ENCODE results near the gene EML5. TPM values are rescaled to one million over a fixed set of nuclear protein-coding genes. Genes with fewer than 3 reads are reported as not detected.
A peak's percentile ranks its signal among the peaks of the same experiment; 100 is the strongest.

Gene EML5
- total RNA-seq, 1 experiment from 2014 or later = 0.66 TPM

DNA sequence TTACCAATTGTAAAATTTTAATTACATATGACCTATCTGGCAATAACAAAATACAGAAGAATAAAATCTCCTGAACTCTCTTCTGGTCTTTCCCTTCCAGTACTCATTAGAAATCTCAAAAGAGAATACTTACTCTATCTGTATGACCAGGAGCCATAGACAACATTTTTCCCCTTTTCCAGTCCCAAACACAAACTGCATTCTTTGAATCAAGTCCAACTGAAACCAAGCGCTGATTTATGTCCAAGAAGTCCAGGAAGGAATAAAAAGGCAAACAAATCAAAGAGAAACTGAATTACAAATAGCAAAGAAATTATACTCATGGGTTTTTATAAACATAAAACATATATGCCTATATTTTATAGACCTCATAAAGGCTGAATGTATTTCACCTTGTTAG lies 46.7 kb downstream of the EML5 start:
- no TSS peak for BruUV-seq (replicated peaks)
- ATAC-seq (no peak), DNase-seq (peak; percentile 28)
- POLR2A ChIA-PET (ENCODE audit: unreplicated experiment) = no interaction called here
- Histone ChIP-seq H3F3A (ENCODE audit: low read length, unreplicated experiment) (peaks cover 7% of the 10 kb centered on the region), H3K4me1 (ENCODE audit: insufficient read depth, low read length) (peaks cover 25% of the 10 kb centered on the region), H3K4me3 (ENCODE audit: low read length) (no peak overlapping the region), H3K27me3 (ENCODE audit: low read length) (no peaks in the 10 kb centered on the region), H3K36me3 (ENCODE audit: low read depth, low read length) (no peaks in the 10 kb centered on the region), H3K9ac (ENCODE audit: low read length) (no peak overlapping the region), H3K4me2 (ENCODE audit: low read length) (no peak overlapping the region), H3K79me2 (ENCODE audit: low read length) (no peaks in the 10 kb centered on the region), H2AFZ (ENCODE audit: low read length) (no peak overlapping the region), H3K27ac (ENCODE audit: low read length) (no peak overlapping the region), H3K9me2 (replicated peaks; ENCODE audit: low read length) (no peaks in the 10 kb centered on the region), H4K20me1 (ENCODE audit: low read length) (no peaks in the 10 kb centered on the region), H3K9me3 (ENCODE audit: low read length) (no peaks in the 10 kb centered on the region)
- intact Hi-C loops (cut with micrococcal nuclease) = loop anchor here (5.0 to 10.0 kb wide), 2 partner anchors 79 to 119 kb away; no protein-coding TSS in a partner anchor
- TF ChIP-seq, protein P1, sequence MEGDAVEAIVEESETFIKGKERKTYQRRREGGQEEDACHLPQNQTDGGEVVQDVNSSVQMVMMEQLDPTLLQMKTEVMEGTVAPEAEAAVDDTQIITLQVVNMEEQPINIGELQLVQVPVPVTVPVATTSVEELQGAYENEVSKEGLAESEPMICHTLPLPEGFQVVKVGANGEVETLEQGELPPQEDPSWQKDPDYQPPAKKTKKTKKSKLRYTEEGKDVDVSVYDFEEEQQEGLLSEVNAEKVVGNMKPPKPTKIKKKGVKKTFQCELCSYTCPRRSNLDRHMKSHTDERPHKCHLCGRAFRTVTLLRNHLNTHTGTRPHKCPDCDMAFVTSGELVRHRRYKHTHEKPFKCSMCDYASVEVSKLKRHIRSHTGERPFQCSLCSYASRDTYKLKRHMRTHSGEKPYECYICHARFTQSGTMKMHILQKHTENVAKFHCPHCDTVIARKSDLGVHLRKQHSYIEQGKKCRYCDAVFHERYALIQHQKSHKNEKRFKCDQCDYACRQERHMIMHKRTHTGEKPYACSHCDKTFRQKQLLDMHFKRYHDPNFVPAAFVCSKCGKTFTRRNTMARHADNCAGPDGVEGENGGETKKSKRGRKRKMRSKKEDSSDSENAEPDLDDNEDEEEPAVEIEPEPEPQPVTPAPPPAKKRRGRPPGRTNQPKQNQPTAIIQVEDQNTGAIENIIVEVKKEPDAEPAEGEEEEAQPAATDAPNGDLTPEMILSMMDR (conservative IDR thresholded peaks at IDR 0.05; ENCODE audit: low read depth, low read length) = no peak
- no peak for TF ChIP-seq EZH2phosphoT487 (IDR thresholded peaks at IDR 0.05; ENCODE audit: borderline replicate concordance, low read length)
- no peak for TF ChIP-seq EZH2 (IDR thresholded peaks at IDR 0.05; ENCODE audit: low read length, unreplicated experiment)
- CTCF ChIA-PET = no interaction called here

DNA sequence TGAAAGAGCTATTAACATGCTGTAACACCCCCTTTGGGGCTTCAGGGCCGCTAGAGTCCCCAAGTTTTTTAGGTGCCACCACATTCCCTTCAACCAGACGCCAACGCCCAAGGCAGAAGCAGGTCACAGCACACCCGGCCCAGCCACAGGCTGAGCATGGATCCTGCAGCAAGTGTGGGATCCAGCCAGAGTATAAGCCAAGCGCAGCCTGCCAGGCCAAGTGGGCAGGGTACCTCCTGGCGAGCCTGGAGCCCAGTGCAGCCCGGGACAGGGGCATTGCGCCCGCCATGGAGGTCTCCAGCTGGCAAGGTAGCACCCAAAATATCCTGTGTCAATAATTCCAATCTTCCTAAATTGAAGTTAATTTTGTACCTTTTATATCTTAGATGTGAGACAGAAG lies 55.5 kb downstream of the EML5 start:
- Histone ChIP-seq H3K27me3 (ENCODE audit: low read length) (no peaks in the 10 kb centered on the region), H3K9me2 (replicated peaks; ENCODE audit: low read length) (no peaks in the 10 kb centered on the region), H3K9me3 (ENCODE audit: low read length) (no peaks in the 10 kb centered on the region), H3K27ac (ENCODE audit: low read length) (no peak overlapping the region), H3F3A (ENCODE audit: low read length, unreplicated experiment) (no peaks in the 10 kb centered on the region), H3K4me1 (ENCODE audit: insufficient read depth, low read length) (no peaks in the 10 kb centered on the region), H3K4me2 (ENCODE audit: low read length) (no peak overlapping the region), H4K20me1 (ENCODE audit: low read length) (no peaks in the 10 kb centered on the region), H3K79me2 (ENCODE audit: low read length) (no peaks in the 10 kb centered on the region), H3K9ac (ENCODE audit: low read length) (no peak overlapping the region), H3K36me3 (ENCODE audit: low read depth, low read length) (no peaks in the 10 kb centered on the region), H3K4me3 (ENCODE audit: low read length) (no peak overlapping the region), H2AFZ (ENCODE audit: low read length) (no peak overlapping the region)
- intact Hi-C loops (cut with micrococcal nuclease) = no loop called here
- no TSS peak for BruUV-seq (replicated peaks)
- ATAC-seq = no peak
- CTCF ChIA-PET = no interaction called here
- no peak for DNase-seq
- TF ChIP-seq EZH2 (IDR thresholded peaks at IDR 0.05; ENCODE audit: low read length, unreplicated experiment) = no peak
- TF ChIP-seq EZH2phosphoT487 (IDR thresholded peaks at IDR 0.05; ENCODE audit: borderline replicate concordance, low read length) = no peak
- TF ChIP-seq, protein P1 (conservative IDR thresholded peaks at IDR 0.05; ENCODE audit: low read depth, low read length) = no peak
- POLR2A ChIA-PET (ENCODE audit: unreplicated experiment) = no interaction called here

- H3K4me2 ChIP-seq (ENCODE audit: low read length) = no peak overlapping the region
- H4K20me1 ChIP-seq (ENCODE audit: low read length) = no peaks in the 10 kb centered on the region
- no peaks in the 10 kb centered on the region for H3K36me3 ChIP-seq (ENCODE audit: low read depth, low read length)
- H3K9ac ChIP-seq (ENCODE audit: low read length) = no peak overlapping the region
- no peaks in the 10 kb centered on the region for H3K9me2 ChIP-seq (replicated peaks; ENCODE audit: low read length)
- no TSS peak for BruUV-seq (replicated peaks)
- no peaks in the 10 kb centered on the region for H3F3A ChIP-seq (ENCODE audit: low read length, unreplicated experiment)
- intact Hi-C loops (cut with micrococcal nuclease) = no loop called here
- POLR2A ChIA-PET (ENCODE audit: unreplicated experiment) = no interaction called here
- H3K79me2 ChIP-seq (ENCODE audit: low read length) = no peaks in the 10 kb centered on the region
- H3K4me3 ChIP-seq (ENCODE audit: low read length) = no peak overlapping the region
- ATAC-seq = no peak
- no peak for DNase-seq
- no peaks in the 10 kb centered on the region for H3K27me3 ChIP-seq (ENCODE audit: low read length)
- H3K4me1 ChIP-seq (ENCODE audit: insufficient read depth, low read length) = no peaks in the 10 kb centered on the region
- H3K9me3 ChIP-seq (ENCODE audit: low read length) = no peaks in the 10 kb centered on the region
- CTCF ChIA-PET = interaction anchor here (0.6 kb wide), 1 partner anchor 14 kb away, joined by 3 read pairs; no protein-coding TSS in a partner anchor
- H2AFZ ChIP-seq (ENCODE audit: low read length) = no peak overlapping the region
- H3K27ac ChIP-seq (ENCODE audit: low read length) = no peak overlapping the region
- no peak for TF ChIP-seq EZH2phosphoT487 (IDR thresholded peaks at IDR 0.05; ENCODE audit: borderline replicate concordance, low read length)
These were observed 59.6 kb downstream of the EML5 start for GRCh38 chr14:88733121-88733520.
